GM18505 (cell line): ENCODE data around the gene ZMPSTE24.

ENCODE experiments used
- ATAC-seq: cut with Tn5 transposase; IDR thresholded peaks from one replicate; pipeline ENCODE4 v1.9.1; 2021; ENCODE audit not compliant: unreplicated experiment
- POLR2A ChIP-seq: IDR thresholded peaks from 4 replicates; pipeline ENCODE4 v1.6.1; 2011; ENCODE audit warnings: borderline replicate concordance; ENCODE audit not compliant: insufficient read depth, insufficient read length; ENCODE audit errors: extremely low read depth

Gene ZMPSTE24

GRCh38 chr1:40272653-40273213 is 14.7 kb downstream of the ZMPSTE24 start:
- ATAC-seq: no peak

GRCh38 chr1:40273547-40274166 is 15.6 kb downstream of the ZMPSTE24 start:
- no peak for ATAC-seq
- no peak for TF ChIP-seq POLR2A

More at GRCh38 chr1:40272653-40273213, 14.7 kb downstream of the ZMPSTE24 start:
- no peak for TF ChIP-seq POLR2A

- TF ChIP-seq POLR2A: no peak
- ATAC-seq: no peak
Measured at GRCh38 chr1:40274331-40274730, 16.3 kb downstream of the ZMPSTE24 start.

GRCh38 chr1:40276122-40276521 is 18.1 kb downstream of the ZMPSTE24 start:
- no peak for ATAC-seq
- TF ChIP-seq POLR2A: no peak

GRCh38 chr1:40281853-40282252 is 23.8 kb downstream of the ZMPSTE24 start:
- TF ChIP-seq POLR2A: no peak
- no peak for ATAC-seq

- ATAC-seq: no peak
- TF ChIP-seq POLR2A: no peak
Measured at GRCh38 chr1:40291293-40291692, 33.3 kb downstream of the ZMPSTE24 start.

- no peak for ATAC-seq
- no peak for TF ChIP-seq POLR2A
Measured at GRCh38 chr1:40299366-40300248, 41.6 kb downstream of the ZMPSTE24 start.

- no peak for ATAC-seq
- no peak for TF ChIP-seq POLR2A
Measured at GRCh38 chr1:40300249-40300567, 42.2 kb downstream of the ZMPSTE24 start.

- ATAC-seq: no peak
- no peak for TF ChIP-seq POLR2A
Measured at GRCh38 chr1:40300651-40301050, 42.6 kb downstream of the ZMPSTE24 start.

GRCh38 chr1:40301066-40301465 is 43.0 kb downstream of the ZMPSTE24 start:
- no peak for ATAC-seq
- no peak for TF ChIP-seq POLR2A

- no peak for TF ChIP-seq POLR2A
- ATAC-seq: no peak
Measured at GRCh38 chr1:40301541-40302299, 43.7 kb downstream of the ZMPSTE24 start.

- ATAC-seq: no peak
- TF ChIP-seq POLR2A: no peak
Measured at GRCh38 chr1:40302475-40302874, 44.4 kb downstream of the ZMPSTE24 start.

- no peak for TF ChIP-seq POLR2A
- ATAC-seq: no peak
Measured at GRCh38 chr1:40303051-40303771, 45.2 kb downstream of the ZMPSTE24 start.
